ENCODE data around the gene BID.

DNA sequence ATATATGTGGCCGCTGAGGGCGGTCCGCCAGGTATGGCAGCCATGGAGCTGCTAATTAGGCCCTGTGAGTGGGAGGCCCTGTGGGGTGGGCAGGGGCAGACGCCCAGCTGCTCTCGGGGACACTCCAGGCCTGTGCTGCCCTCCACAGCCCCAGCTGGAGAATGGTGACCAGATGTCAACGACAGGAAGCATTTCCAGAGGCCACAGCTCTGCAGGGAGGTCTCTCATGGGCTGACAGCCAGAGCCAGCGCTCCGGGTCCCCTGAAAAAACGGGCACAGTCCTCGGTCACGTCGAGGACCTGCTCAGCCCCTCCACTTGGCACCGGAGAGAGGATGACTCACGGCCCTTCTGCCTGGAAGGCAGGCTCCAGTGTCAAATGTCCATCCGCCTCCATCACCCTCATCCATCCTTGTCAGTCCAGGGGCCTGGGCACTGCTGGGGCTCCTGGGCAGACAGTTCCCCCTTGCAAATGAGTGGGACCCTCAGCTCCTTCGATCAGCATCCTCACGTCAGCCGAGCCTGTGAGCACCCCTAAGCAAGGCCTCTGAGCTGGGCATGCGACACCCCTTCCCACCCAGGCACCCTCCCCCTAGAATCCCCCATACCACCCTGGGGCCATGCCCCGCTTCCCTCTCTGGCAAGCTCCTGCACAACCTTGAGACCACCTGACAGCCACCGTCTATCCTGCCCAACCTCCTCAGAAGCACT is 1.9 kb downstream of the BID start:
- TF ChIP-seq, protein P1, sequence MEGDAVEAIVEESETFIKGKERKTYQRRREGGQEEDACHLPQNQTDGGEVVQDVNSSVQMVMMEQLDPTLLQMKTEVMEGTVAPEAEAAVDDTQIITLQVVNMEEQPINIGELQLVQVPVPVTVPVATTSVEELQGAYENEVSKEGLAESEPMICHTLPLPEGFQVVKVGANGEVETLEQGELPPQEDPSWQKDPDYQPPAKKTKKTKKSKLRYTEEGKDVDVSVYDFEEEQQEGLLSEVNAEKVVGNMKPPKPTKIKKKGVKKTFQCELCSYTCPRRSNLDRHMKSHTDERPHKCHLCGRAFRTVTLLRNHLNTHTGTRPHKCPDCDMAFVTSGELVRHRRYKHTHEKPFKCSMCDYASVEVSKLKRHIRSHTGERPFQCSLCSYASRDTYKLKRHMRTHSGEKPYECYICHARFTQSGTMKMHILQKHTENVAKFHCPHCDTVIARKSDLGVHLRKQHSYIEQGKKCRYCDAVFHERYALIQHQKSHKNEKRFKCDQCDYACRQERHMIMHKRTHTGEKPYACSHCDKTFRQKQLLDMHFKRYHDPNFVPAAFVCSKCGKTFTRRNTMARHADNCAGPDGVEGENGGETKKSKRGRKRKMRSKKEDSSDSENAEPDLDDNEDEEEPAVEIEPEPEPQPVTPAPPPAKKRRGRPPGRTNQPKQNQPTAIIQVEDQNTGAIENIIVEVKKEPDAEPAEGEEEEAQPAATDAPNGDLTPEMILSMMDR (IDR thresholded peaks at IDR 0.05), result no peak
- TF ChIP-seq POLR2A (IDR thresholded peaks at IDR 0.05), result no peak

Measured in Peyer's patch (tissue), 4 donors.